Transverse colon (tissue), 3 donors: ENCODE results near the gene XPA.

Experiments used
- CTCF ChIP-seq, 5 experiments: fragments of 200-600 bp in 3 of 5; fragments of 450-650 bp in 2 of 5; sonication (generic) in 3 of 5; IDR thresholded peaks; 1 replicate in 2 of 5; 2 replicates in 3 of 5; pipeline ENCODE4 v1.5.1; 2016 to 2017; ENCODE audit warnings: antibody characterized with exemption in 5 of 5, inconsistent platforms in 3 of 5, mild to moderate bottlenecking in 2 of 5, moderate library complexity in 1 of 5
- POLR2A ChIP-seq: fragments of 450-650 bp; IDR thresholded peaks from one replicate; pipeline ENCODE4 v1.6.1; 2016; ENCODE audit warnings: antibody characterized with exemption, mild to moderate bottlenecking, moderate library complexity

- no peak for TF ChIP-seq POLR2A
- TF ChIP-seq CTCF (IDR thresholded peaks at IDR 0.05): no peak
Measured at GRCh38 chr9:97717866-97718265, 20.7 kb upstream of the XPA start.
